Osteocyte (in vitro differentiated cells): ENCODE measurements around the gene KCNH2. TPM values are rescaled to one million over a fixed set of nuclear protein-coding genes. Genes with fewer than 3 reads are reported as not detected.

Experiments used
- DNase-seq: peaks from one replicate; pipeline ENCODE4 v3.0.0; 2021; ENCODE audit warnings: mixed read lengths; ENCODE audit not compliant: unreplicated experiment; ENCODE audit errors: extremely low spot score
- H3K27ac Mint-ChIP-seq: one replicate; pipeline ENCODE4 v1.8.0; 2021; ENCODE audit warnings: mild to moderate bottlenecking, mixed read lengths; ENCODE audit not compliant: unreplicated experiment
- H3K27me3 Mint-ChIP-seq: one replicate; pipeline ENCODE4 v1.8.0; 2021; ENCODE audit warnings: mixed read lengths; ENCODE audit not compliant: unreplicated experiment
- H3K36me3 Mint-ChIP-seq: one replicate; pipeline ENCODE4 v1.8.0; 2021; ENCODE audit warnings: mixed read lengths; ENCODE audit not compliant: unreplicated experiment
- H3K4me1 Mint-ChIP-seq: one replicate; pipeline ENCODE4 v1.8.0; 2021; ENCODE audit warnings: mixed read lengths; ENCODE audit not compliant: unreplicated experiment
- H3K4me3 Mint-ChIP-seq: one replicate; pipeline ENCODE4 v1.8.0; 2021; ENCODE audit warnings: mild to moderate bottlenecking, moderate library complexity, mixed read lengths; ENCODE audit not compliant: unreplicated experiment
- H3K9me3 Mint-ChIP-seq: one replicate; pipeline ENCODE4 v1.8.0; 2021; ENCODE audit warnings: mixed read lengths; ENCODE audit not compliant: unreplicated experiment
- CTCF ChIP-seq: fragments of 200-600 bp; sonication (generic); IDR thresholded peaks from 2 replicates; pipeline ENCODE4 v1.5.0; 2021; ENCODE audit warnings: antibody characterized with exemption, mild to moderate bottlenecking, moderate library complexity
- total RNA-seq: library from RNA; stranded (reverse); gene quantifications from 2 replicates; pipeline ENCODE4 v1.2.1, GENCODE V29; 2021

The KCNH2 gene
- total RNA-seq, 1 donor from 2014 or later, result not detected

GRCh38 chr7:150954986-150955518 is 23.1 kb downstream of the KCNH2 start:
- Mint-ChIP-seq H3K36me3 (no peaks in the 10 kb centered on the region), H3K27ac (no peak overlapping the region), H3K9me3 (no peaks in the 10 kb centered on the region), H3K27me3 (no peaks in the 10 kb centered on the region), H3K4me3 (no peak overlapping the region), H3K4me1 (peaks cover 2% of the 10 kb centered on the region)
- DNase-seq, result no peak
- TF ChIP-seq CTCF, result no peak

GRCh38 chr7:150954201-150954985 is 23.7 kb downstream of the KCNH2 start:
- Mint-ChIP-seq H3K27me3 (no peaks in the 10 kb centered on the region), H3K4me1 (peaks cover 9% of the 10 kb centered on the region), H3K36me3 (no peaks in the 10 kb centered on the region), H3K9me3 (no peaks in the 10 kb centered on the region), H3K27ac (no peak overlapping the region), H3K4me3 (no peak overlapping the region)
- no peak for TF ChIP-seq CTCF
- no peak for DNase-seq

GRCh38 chr7:150953061-150953997 is 24.8 kb downstream of the KCNH2 start:
- DNase-seq, result no peak
- Mint-ChIP-seq H3K4me1 (peaks cover 13% of the 10 kb centered on the region), H3K27me3 (no peaks in the 10 kb centered on the region), H3K36me3 (no peaks in the 10 kb centered on the region), H3K9me3 (no peaks in the 10 kb centered on the region), H3K27ac (no peak overlapping the region), H3K4me3 (no peak overlapping the region)
- no peak for TF ChIP-seq CTCF

GRCh38 chr7:150952331-150953050 is 25.6 kb downstream of the KCNH2 start:
- Mint-ChIP-seq H3K36me3 (no peaks in the 10 kb centered on the region), H3K27ac (no peak overlapping the region), H3K27me3 (no peaks in the 10 kb centered on the region), H3K9me3 (no peaks in the 10 kb centered on the region), H3K4me1 (peaks cover 13% of the 10 kb centered on the region), H3K4me3 (no peak overlapping the region)
- no peak for DNase-seq
- TF ChIP-seq CTCF, result no peak
